DOHH2 (cell line): Measurements from ENCODE around the gene PLPP3.

ENCODE experiments used
- H3F3A ChIP-seq: fragments of 200-600 bp; sonication (generic), shearing (Covaris generic); 2 replicates; pipeline ENCODE4 v1.6.0; 2016; ENCODE audit warnings: antibody characterized with exemption, mild to moderate bottlenecking; ENCODE audit not compliant: control insufficient read depth, insufficient read depth
- H3K27ac ChIP-seq: fragments of 200-600 bp; sonication (generic); 2 replicates; pipeline ENCODE4 v1.5.1; 2014; ENCODE audit warnings: low read depth, mild to moderate bottlenecking, low read length, moderate library complexity
- H3K27me3 ChIP-seq: fragments of 200-600 bp; sonication (generic); 2 replicates; pipeline ENCODE4 v1.6.1; 2014; ENCODE audit warnings: mild to moderate bottlenecking, low read length, mixed read lengths; ENCODE audit not compliant: control insufficient read depth
- H3K36me3 ChIP-seq: fragments of 200-600 bp; sonication (generic); 2 replicates; pipeline ENCODE4 v1.6.1; 2014; ENCODE audit warnings: mild to moderate bottlenecking, low read length, moderate library complexity, mixed read lengths; ENCODE audit not compliant: control insufficient read depth
- H3K4me1 ChIP-seq: fragments of 200-600 bp; sonication (generic); 2 replicates; pipeline ENCODE4 v1.6.1; 2014; ENCODE audit warnings: mild to moderate bottlenecking, low read length, mixed read lengths; ENCODE audit not compliant: control insufficient read depth
- H3K4me2 ChIP-seq: fragments of 200-600 bp; sonication (generic); 2 replicates; pipeline ENCODE4 v1.6.0; 2014; ENCODE audit warnings: mild to moderate bottlenecking, low read length, moderate library complexity
- H3K4me3 ChIP-seq: fragments of 200-600 bp; sonication (generic); 2 replicates; pipeline ENCODE4 v1.5.1; 2014; ENCODE audit warnings: mild to moderate bottlenecking, low read length, mixed read lengths
- H3K79me2 ChIP-seq: fragments of 200-600 bp; sonication (generic); 2 replicates; pipeline ENCODE4 v1.6.1; 2014; ENCODE audit warnings: mild to moderate bottlenecking, low read length, mixed read lengths; ENCODE audit not compliant: control insufficient read depth
- H3K9me2 ChIP-seq: fragments of 200-600 bp; sonication (generic); replicated peaks from 2 replicates; pipeline ENCODE4 v1.6.1; 2014; ENCODE audit warnings: mild to moderate bottlenecking, low read length, mixed read lengths; ENCODE audit not compliant: control insufficient read depth
- H3K9me3 ChIP-seq: fragments of 200-600 bp; sonication (generic); 2 replicates; pipeline ENCODE4 v1.6.1; 2014; ENCODE audit warnings: antibody characterized with exemption, low read length, mixed read lengths; ENCODE audit not compliant: control insufficient read depth, insufficient read depth
- H4K20me1 ChIP-seq: fragments of 200-600 bp; sonication (generic); 2 replicates; pipeline ENCODE4 v1.6.0; 2014; ENCODE audit warnings: low read depth, mild to moderate bottlenecking, antibody characterized with exemption, low read length, moderate library complexity; ENCODE audit not compliant: control insufficient read depth, insufficient read depth
- CTCF ChIP-seq: fragments of 200-600 bp; sonication (generic); IDR thresholded peaks from one replicate; pipeline ENCODE4 v1.5.1; 2014; ENCODE audit warnings: antibody characterized with exemption, mild to moderate bottlenecking, low read depth, low read length; ENCODE audit not compliant: poor library complexity, severe bottlenecking
- EZH2phosphoT487 ChIP-seq: fragments of 200-600 bp; sonication (generic); IDR thresholded peaks from 2 replicates; pipeline ENCODE4 v1.6.1; 2017; ENCODE audit warnings: borderline replicate concordance, mild to moderate bottlenecking, antibody characterized with exemption, low read length, moderate library complexity, mixed read lengths

PLPP3 gene

GRCh38 chr1:56574794-56575193, 4.6 kb downstream of the PLPP3 start:
- Histone ChIP-seq H3K4me3 (no peak overlapping the region), H3K9me3 (no peaks in the 10 kb centered on the region), H3K36me3 (no peaks in the 10 kb centered on the region), H3K4me2 (no peak overlapping the region), H3K79me2 (no peaks in the 10 kb centered on the region), H3K4me1 (peaks cover 32% of the 10 kb centered on the region), H3K27me3 (peaks cover 23% of the 10 kb centered on the region), H3K9me2 (no peaks in the 10 kb centered on the region), H3K27ac (no peak overlapping the region), H3F3A (no peaks in the 10 kb centered on the region), H4K20me1 (no peaks in the 10 kb centered on the region)
- TF ChIP-seq EZH2phosphoT487 (no peak), CTCF (no peak)

GRCh38 chr1:56573311-56573710, 6.1 kb downstream of the PLPP3 start:
- TF ChIP-seq CTCF (no peak), EZH2phosphoT487 (no peak)
- H3K9me3 ChIP-seq, result no peaks in the 10 kb centered on the region
- H4K20me1 ChIP-seq, result no peaks in the 10 kb centered on the region
- no peaks in the 10 kb centered on the region for H3K79me2 ChIP-seq
- no peaks in the 10 kb centered on the region for H3K9me2 ChIP-seq
- H3K4me3 ChIP-seq, result no peak overlapping the region
- no peak overlapping the region for H3K27ac ChIP-seq
- H3K27me3 ChIP-seq, result peaks cover 12% of the 10 kb centered on the region
- H3K4me2 ChIP-seq, result no peak overlapping the region
- H3K36me3 ChIP-seq, result no peaks in the 10 kb centered on the region
- H3F3A ChIP-seq, result no peaks in the 10 kb centered on the region
- peaks cover 28% of the 10 kb centered on the region for H3K4me1 ChIP-seq

- no peaks in the 10 kb centered on the region for H3F3A ChIP-seq
- H3K9me3 ChIP-seq, result no peaks in the 10 kb centered on the region
- H3K4me2 ChIP-seq, result no peak overlapping the region
- TF ChIP-seq EZH2phosphoT487 (no peak), CTCF (no peak)
- peaks cover 4% of the 10 kb centered on the region for H3K27me3 ChIP-seq
- no peaks in the 10 kb centered on the region for H3K9me2 ChIP-seq
- H3K4me3 ChIP-seq, result no peak overlapping the region
- no peaks in the 10 kb centered on the region for H4K20me1 ChIP-seq
- no peak overlapping the region for H3K27ac ChIP-seq
- no peaks in the 10 kb centered on the region for H3K79me2 ChIP-seq
- no peaks in the 10 kb centered on the region for H3K36me3 ChIP-seq
- peaks cover 20% of the 10 kb centered on the region for H3K4me1 ChIP-seq
Measured at GRCh38 chr1:56572334-56573050, 6.9 kb downstream of the PLPP3 start.
